ENCODE data around the gene TMEM178B. TPM values are rescaled to one million over a fixed set of nuclear protein-coding genes. Genes with fewer than 3 reads are reported as not detected.

The TMEM178B gene
- total RNA-seq, 1 experiment from 2014 or later = 0.21 TPM

- in situ Hi-C loops (cut with HindIII; ENCODE audit: low pct_unique_long_range_greater_than_20kb, low sequenced_read_pairs) = no loop called here
- DNase-seq (ENCODE audit: low read depth, low spot score) = no peak
Observed at GRCh38 chr7:141515941-141516340, 442.1 kb downstream of the TMEM178B start.

GRCh38 chr7:141519623-141520022, 445.8 kb downstream of the TMEM178B start:
- no peak for DNase-seq (ENCODE audit: low read depth, low spot score)
- in situ Hi-C loops (cut with HindIII; ENCODE audit: low pct_unique_long_range_greater_than_20kb, low sequenced_read_pairs) = no loop called here

GRCh38 chr7:141522657-141523342, 448.9 kb downstream of the TMEM178B start:
- DNase-seq (ENCODE audit: low read depth, low spot score) = no peak
- in situ Hi-C loops (cut with HindIII; ENCODE audit: low pct_unique_long_range_greater_than_20kb, low sequenced_read_pairs) = no loop called here

GRCh38 chr7:141525973-141526514, 452.2 kb downstream of the TMEM178B start:
- in situ Hi-C loops (cut with HindIII; ENCODE audit: low pct_unique_long_range_greater_than_20kb, low sequenced_read_pairs) = loop anchor here (25.0 kb wide), 1 partner anchor 514 kb away; the partner anchor contains the start of gene MRPS33

GRCh38 chr7:141527076-141527475, 453.2 kb downstream of the TMEM178B start:
- DNase-seq (ENCODE audit: low read depth, low spot score) = peak; percentile 33
- in situ Hi-C loops (cut with HindIII; ENCODE audit: low pct_unique_long_range_greater_than_20kb, low sequenced_read_pairs) = loop anchor here (25.0 kb wide), 1 partner anchor 515 kb away; the partner anchor contains the start of gene MRPS33

More at GRCh38 chr7:141525973-141526514, 452.2 kb downstream of the TMEM178B start:
- DNase-seq (ENCODE audit: low read depth, low spot score) = no peak

- in situ Hi-C loops (cut with HindIII; ENCODE audit: low pct_unique_long_range_greater_than_20kb, low sequenced_read_pairs) = loop anchor here (25.0 kb wide), 1 partner anchor 516 kb away; the partner anchor contains the start of gene MRPS33
- no peak for DNase-seq (ENCODE audit: low read depth, low spot score)
Observed at GRCh38 chr7:141528399-141528798, 454.5 kb downstream of the TMEM178B start.

Small RNA genes within 50 kb of the gene (small RNA-seq; reads per million reads assigned to genes)
- gene AC006362.1 (0 reads per million in 2 experiments), gene RNU4-74P (0 reads per million in 2 experiments)

Other genes with a start within 250 kb of the TMEM178B start
- 12.5 and 15.7 TPM in 2 replicates for gene BRAF, start 149.1 kb upstream of the TMEM178B start, total RNA-seq (2014; rRNA removed; shearing (Covaris generic))
- 136 and 147 TPM in 2 replicates for gene MRPS33, start 59.1 kb upstream of the TMEM178B start, total RNA-seq (2014; rRNA removed; shearing (Covaris generic))